K562 (cell line): ENCODE results near the gene FTO. TPM values are rescaled to one million over a fixed set of nuclear protein-coding genes. Genes with fewer than 3 reads are reported as not detected.

Experiments
- ATAC-seq: fragments of 200-7000 bp; cut with Tn5 transposase; 3 replicates; pipeline ENCODE4 v1.9.1; 2020; ENCODE audit warnings: moderate library complexity
- BruUV-seq: library from RNA; stranded (reverse); fragments of 400-500 nt; replicated peaks from 2 replicates; lab custom pipeline; 2021; lab: Mats Ljungman, UMichigan
- CTCF ChIA-PET: fragments of 300-600 bp; formaldehyde crosslinking; extraction: SDS; loops from one replicate; lab custom pipeline; 2021; ENCODE audit warnings: low intra/inter-chr PET ratio; lab: Yijun Ruan, JAX
- POLR2A ChIA-PET: fragments of 300-600, 350-650 bp; sonication (Branson Sonifier 250); formaldehyde crosslinking; extraction: SDS; loops from one replicate; lab custom pipeline; 2021; ENCODE audit warnings: antibody characterized with exemption, inconsistent platforms; lab: Yijun Ruan, JAX
- DNase-seq, 4 experiments: peaks; one replicate each; pipeline versions ENCODE4 v3.0.0 to v3.0.0-alpha.2; 2011 to 2018; ENCODE audit warnings: low spot score in 3 of 4, mixed read lengths in 3 of 4; ENCODE audit errors: extremely low read depth in 1 of 4
- FAIRE-seq: peaks from 2 replicates; lab custom pipeline; 2011; peaks lifted over from hg19 to GRCh38; lab: Jason Lieb, UNC
- H2AFZ ChIP-seq: 2 replicates; pipeline ENCODE4 v1.6.0; 2011; ENCODE audit warnings: low read depth, low read length, control low read depth, inconsistent platforms
- H3K27ac ChIP-seq: fragments of 200-600 bp; 3 replicates; pipeline ENCODE4 v1.8.0; 2011; ENCODE audit warnings: low read depth, mild to moderate bottlenecking, control low read depth, inconsistent platforms, low read length, moderate library complexity, mixed read lengths; ENCODE audit errors: extremely low read depth
- H3K27me3 ChIP-seq, 2 experiments: fragments of 300-600 bp in 1 of 2; 2 replicates in 1 of 2; 3 replicates in 1 of 2; pipeline versions ENCODE4 v1.6.0 to v1.8.0; 2011; ENCODE audit warnings: inconsistent platforms in 2 of 2, low read length in 2 of 2, mild to moderate bottlenecking in 1 of 2, mixed read lengths in 1 of 2, moderate library complexity in 1 of 2; ENCODE audit not compliant: control insufficient read depth in 2 of 2, insufficient read depth in 2 of 2
- H3K36me3 ChIP-seq: fragments of 300-600 bp; 3 replicates; pipeline ENCODE4 v1.8.0; 2011; ENCODE audit warnings: mild to moderate bottlenecking, low read length, inconsistent platforms; ENCODE audit not compliant: control insufficient read depth, insufficient read depth
- H3K4me1 ChIP-seq, 2 experiments: fragments of 200-600 bp in 1 of 2; replicated peaks in 1 of 2; 2 replicates in 1 of 2; 3 replicates in 1 of 2; pipeline versions ENCODE4 v1.5.1 to v1.8.0; 2011; ENCODE audit warnings: inconsistent platforms in 2 of 2, low read length in 2 of 2, mild to moderate bottlenecking in 1 of 2, mixed read lengths in 1 of 2, moderate library complexity in 1 of 2; ENCODE audit not compliant: control insufficient read depth in 2 of 2, insufficient read depth in 2 of 2
- H3K4me2 ChIP-seq: 2 replicates; pipeline ENCODE4 v1.6.1; 2011; ENCODE audit warnings: low read length, control low read depth, inconsistent platforms, mixed read lengths; ENCODE audit not compliant: insufficient read depth
- H3K4me3 ChIP-seq: fragments of 200-600 bp; sonication (generic), shearing (Covaris generic); 2 replicates; pipeline ENCODE4 v1.5.1; 2016; ENCODE audit warnings: control low read depth, inconsistent platforms
- H3K79me2 ChIP-seq: fragments of 200-600 bp; 3 replicates; pipeline ENCODE4 v1.8.0; 2011; ENCODE audit warnings: low read length, inconsistent platforms; ENCODE audit not compliant: control insufficient read depth, insufficient read depth
- H3K9ac ChIP-seq, 2 experiments: 2 replicates each; pipeline versions ENCODE4 v1.6.0 to v1.6.1; 2011; ENCODE audit warnings: low read depth in 2 of 2, low read length in 2 of 2, control low read depth in 1 of 2, inconsistent platforms in 1 of 2, mild to moderate bottlenecking in 1 of 2, mixed read lengths in 1 of 2; ENCODE audit not compliant: insufficient read depth in 1 of 2
- H3K9me1 ChIP-seq: one replicate; pipeline ENCODE4 v1.6.0; 2011; ENCODE audit warnings: inconsistent platforms, mild to moderate bottlenecking, low read length, moderate library complexity; ENCODE audit not compliant: control insufficient read depth, insufficient read depth
- H3K9me3 ChIP-seq: replicated peaks from 2 replicates; pipeline ENCODE4 v1.5.1; 2011; ENCODE audit warnings: low read depth, low read length, inconsistent platforms; ENCODE audit not compliant: control insufficient read depth, insufficient read depth
- H4K20me1 ChIP-seq: replicated peaks from 2 replicates; pipeline ENCODE4 v1.6.1; 2011; ENCODE audit warnings: low read length, inconsistent platforms, mixed read lengths; ENCODE audit not compliant: control insufficient read depth, insufficient read depth
- ARID3B ChIP-seq: fragments of 250-450 bp; sonication (Bioruptor Pico); IDR thresholded peaks from 2 replicates; pipeline ENCODE4 v1.4.0; 2020; ENCODE audit warnings: borderline replicate concordance
- BRD9 ChIP-seq: fragments of 450-650 bp; IDR thresholded peaks from 2 replicates; pipeline ENCODE4 v1.6.1; 2018; ENCODE audit warnings: low read depth; ENCODE audit not compliant: partially characterized antibody
- DPF2 ChIP-seq: fragments of 450-650 bp; IDR thresholded peaks from 2 replicates; pipeline ENCODE4 v1.6.1; 2016
- EP300 ChIP-seq: IDR thresholded peaks from 2 replicates; pipeline ENCODE4 v1.6.1; 2012; ENCODE audit warnings: low read length, improper control_type of control experiment
- GABPA ChIP-seq: fragments of 200-800 bp; sonication (Bioruptor generic); conservative IDR thresholded peaks from 2 replicates; pipeline ENCODE4 v1.6.1; 2016; ENCODE audit warnings: low read depth, missing genetic modification characterization, missing compliant biosample characterization
- JUN ChIP-seq, 2 experiments: sonication (generic) in 1 of 2; formaldehyde crosslinking in 1 of 2; IDR thresholded peaks; 2 replicates each; pipeline versions ENCODE4 v1.6.1 to v1.8.0; 2012 to 2022; ENCODE audit warnings: borderline replicate concordance in 2 of 2, mild to moderate bottlenecking in 2 of 2, improper control_type of control experiment in 1 of 2, low read depth in 1 of 2, low read length in 1 of 2, missing genetic modification reagents in 1 of 2
- LCOR ChIP-seq: sonication (generic); formaldehyde crosslinking; IDR thresholded peaks from 2 replicates; pipeline ENCODE4 v1.8.0; 2022; ENCODE audit warnings: mild to moderate bottlenecking, missing genetic modification reagents
- ZBTB1 ChIP-seq: sonication (generic); formaldehyde crosslinking; IDR thresholded peaks from 2 replicates; pipeline ENCODE4 v1.8.1; 2023; ENCODE audit warnings: missing genetic modification reagents, low read depth, mild to moderate bottlenecking, borderline replicate concordance
- WGBS: fragments of 100-300 bp; shearing (Covaris generic); methylation state at CpG from one replicate; pipeline ENCODE4 v1.1.6; 2016; ENCODE audit warnings: low coverage, mixed read lengths; ENCODE audit not compliant: insufficient coverage; ENCODE audit errors: missing lambda C conversion rate; 5-methylcytosine and 5-hydroxymethylcytosine counted together
- in situ Hi-C: fragments of 300-500 bp; cut with MboI; formaldehyde crosslinking; loops from 4 replicates; pipeline ENCODE4 v1.15.0; 2018; ENCODE audit warnings: inconsistent platforms, mixed read lengths
- intact Hi-C: fragments of 100-400 bp; cut with micrococcal nuclease; formaldehyde crosslinking; loops from 2 replicates; pipeline ENCODE4 v1.14.2; 2022
- polyA plus RNA-seq, 8 experiments: library from polyadenylated mRNA; depleted of rRNA in 4 of 8; stranded (reverse) in 5 of 8; unstranded in 3 of 8; fragments of >200 nt; fragmentation: Nextera tagmentation in 2 of 8; fragmentation: Illumina TruSeq in 1 of 8; extraction: Ambion mirVana in 2 of 8; extraction: Trizol in 1 of 8; gene quantifications; 2 replicates each; pipeline versions ENCODE4 v1.2.1 to v1.2.3, GENCODE V29; 2011 to 2014; ENCODE audit warnings: inconsistent platforms in 1 of 8, missing spikeins in 1 of 8
- total RNA-seq, 7 experiments: library from RNA; depleted of rRNA in 6 of 7; stranded (reverse); fragments of >200 nt in 6 of 7; fragmentation: Illumina TruSeq in 2 of 7; extraction: Trizol in 2 of 7; gene quantifications; 2 replicates each; pipeline versions ENCODE4 v1.2.1 to v1.2.3, GENCODE V29; 2011 to 2021; ENCODE audit warnings: low replicate concordance in 1 of 7

FTO gene
- total and polyA plus RNA-seq, 9 of the 15 experiments (the other 6 are each of a cell fraction or from before 2014, with no cell fraction given) = 11.3 to 27.7 (median 25.5) TPM

GRCh38 chr16:53932975-53933374 lies 229.0 kb downstream of the FTO start:
- H3K9me3 ChIP-seq = no peaks in the 10 kb centered on the region
- no peaks in the 10 kb centered on the region for H4K20me1 ChIP-seq
- no peaks in the 10 kb centered on the region for H3K79me2 ChIP-seq
- in situ Hi-C loops = loop anchor here (25.0 kb wide), 1 partner anchor 1079 kb away; no protein-coding TSS in a partner anchor
- no peaks in the 10 kb centered on the region for H3K27me3 ChIP-seq
- H3K36me3 ChIP-seq = no peaks in the 10 kb centered on the region
- H3K9me1 ChIP-seq = no peaks in the 10 kb centered on the region
- no peaks in the 10 kb centered on the region for H3K4me1 ChIP-seq
- DNase-seq = no peak
- POLR2A ChIA-PET = no interaction called here
- H2AFZ ChIP-seq = no peak overlapping the region
- no peak overlapping the region for H3K27ac ChIP-seq
- no TSS peak for BruUV-seq
- intact Hi-C loops = no loop called here
- TF ChIP-seq BRD9 (no peak), ARID3B (no peak), JUN (IDR thresholded peaks at IDR 0.05; ENCODE audit: borderline replicate concordance, low read depth, low read length) (no peak), JUN (CRISPR knock-in tag; IDR thresholded peaks at IDR 0.05; ENCODE audit: borderline replicate concordance) (no peak), LCOR (CRISPR knock-in tag) (no peak), EP300 (no peak), ZBTB1 (CRISPR knock-in tag) (no peak), DPF2 (no peak), GABPA (tag) (no peak)
- TF ChIP-seq, all 486 proteins: peak for 0
- ATAC-seq (no peak), FAIRE-seq (no peak)
- Histone ChIP-seq H3K4me2 (no peak overlapping the region), H3K4me3 (no peak overlapping the region), H3K9ac (no peak overlapping the region)
- 53% methylated on average over 2 of the region's 2 CpGs for WGBS
- CTCF ChIA-PET = no interaction called here
